Omental fat pad (tissue), 4 donors: ENCODE measurements around the gene ASB7. TPM values are rescaled to one million over a fixed set of nuclear protein-coding genes. Genes with fewer than 3 reads are reported as not detected.

Experiments used
- ATAC-seq: fragments of 150-250 bp; one replicate; pipeline ENCODE4 v1.9.1; 2016; ENCODE audit warnings: mild to moderate bottlenecking, moderate library complexity; ENCODE audit not compliant: low FRiP score
- DNase-seq: peaks from one replicate; pipeline ENCODE4 v3.0.0-alpha.2; 2019; ENCODE audit warnings: low spot score
- total RNA-seq, 4 donors: library from RNA; depleted of rRNA; stranded (reverse); fragments of >200 nt; gene quantifications; one replicate each; pipeline ENCODE4 v1.1.0, GENCODE V29; 2016
- TF ChIP-seq, protein P1 (sequence below), 3 donors: fragments of 450-650 bp; IDR thresholded peaks; one replicate each; pipeline ENCODE4 v1.5.1; 2016 to 2017; ENCODE audit warnings: antibody characterized with exemption in 3 of 3, mild to moderate bottlenecking in 3 of 3, moderate library complexity in 2 of 3

The ASB7 gene
- total RNA-seq, 4 donors from 2014 or later, result 9.8 to 13.6 (median 11.1) TPM

DNA sequence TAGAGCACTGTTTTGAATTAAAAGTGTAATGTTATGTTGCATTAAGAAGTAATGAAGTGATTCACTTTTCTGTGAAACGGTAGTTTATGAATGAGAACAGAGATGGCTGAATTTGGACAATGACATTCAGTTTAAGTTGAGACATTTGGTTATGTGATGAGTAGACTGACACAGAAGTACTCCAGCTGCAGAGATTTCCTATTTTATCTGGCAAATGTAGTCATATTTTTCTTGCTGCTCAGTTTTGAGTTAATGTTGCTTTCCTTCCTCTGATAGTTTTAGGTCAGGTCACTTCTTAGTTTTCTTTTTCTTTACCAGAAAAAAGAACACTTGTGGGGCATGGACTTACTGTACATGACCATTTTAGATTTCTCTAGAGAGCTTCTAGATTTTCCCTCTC is 51.2 kb downstream of the ASB7 start:
- DNase-seq (no peak), ATAC-seq (no peak)
- TF ChIP-seq, protein P1, sequence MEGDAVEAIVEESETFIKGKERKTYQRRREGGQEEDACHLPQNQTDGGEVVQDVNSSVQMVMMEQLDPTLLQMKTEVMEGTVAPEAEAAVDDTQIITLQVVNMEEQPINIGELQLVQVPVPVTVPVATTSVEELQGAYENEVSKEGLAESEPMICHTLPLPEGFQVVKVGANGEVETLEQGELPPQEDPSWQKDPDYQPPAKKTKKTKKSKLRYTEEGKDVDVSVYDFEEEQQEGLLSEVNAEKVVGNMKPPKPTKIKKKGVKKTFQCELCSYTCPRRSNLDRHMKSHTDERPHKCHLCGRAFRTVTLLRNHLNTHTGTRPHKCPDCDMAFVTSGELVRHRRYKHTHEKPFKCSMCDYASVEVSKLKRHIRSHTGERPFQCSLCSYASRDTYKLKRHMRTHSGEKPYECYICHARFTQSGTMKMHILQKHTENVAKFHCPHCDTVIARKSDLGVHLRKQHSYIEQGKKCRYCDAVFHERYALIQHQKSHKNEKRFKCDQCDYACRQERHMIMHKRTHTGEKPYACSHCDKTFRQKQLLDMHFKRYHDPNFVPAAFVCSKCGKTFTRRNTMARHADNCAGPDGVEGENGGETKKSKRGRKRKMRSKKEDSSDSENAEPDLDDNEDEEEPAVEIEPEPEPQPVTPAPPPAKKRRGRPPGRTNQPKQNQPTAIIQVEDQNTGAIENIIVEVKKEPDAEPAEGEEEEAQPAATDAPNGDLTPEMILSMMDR (IDR thresholded peaks at IDR 0.05), result no peak

DNA sequence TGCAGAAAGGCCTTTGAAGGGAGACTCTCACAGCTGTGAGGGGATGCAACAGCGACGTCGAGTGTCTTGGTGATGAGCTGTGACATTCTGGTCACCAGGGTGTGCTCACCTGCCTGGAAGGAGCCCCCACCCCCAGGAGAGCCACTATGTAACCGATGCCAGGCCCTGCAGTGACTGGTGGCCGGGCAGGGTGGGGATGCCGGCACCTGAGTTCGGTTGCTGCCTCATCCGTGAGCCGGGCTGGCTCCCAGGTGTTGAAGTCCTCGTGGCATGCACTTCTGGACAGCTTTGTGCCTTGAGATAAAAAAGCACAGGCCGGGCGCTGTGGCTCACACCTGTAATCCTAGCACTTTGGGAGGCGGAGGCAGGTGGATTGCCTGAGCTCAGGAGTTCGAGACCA is 56.5 kb downstream of the ASB7 start:
- DNase-seq (no peak), ATAC-seq (no peak)
- TF ChIP-seq, protein P1 (IDR thresholded peaks at IDR 0.05), result no peak

DNA sequence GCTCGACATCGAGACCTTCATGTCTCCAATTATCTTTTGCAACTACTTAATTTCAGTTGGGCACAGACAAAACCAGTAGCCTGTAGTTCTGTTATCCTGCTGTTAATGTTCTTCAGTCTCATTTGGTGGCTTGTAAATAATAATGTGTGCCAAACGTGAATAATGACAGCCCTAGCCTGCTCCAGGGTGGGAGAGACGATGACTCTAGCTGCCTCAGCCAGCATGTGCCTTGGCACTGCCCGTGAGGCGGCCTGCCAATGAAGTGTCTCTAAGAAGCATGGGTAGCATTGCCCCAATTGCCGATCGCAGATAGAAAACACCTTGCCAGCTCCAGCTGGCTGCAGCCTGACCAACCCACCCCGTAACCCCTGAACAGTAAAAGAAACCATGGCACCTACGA is 58.8 kb downstream of the ASB7 start:
- TF ChIP-seq, protein P1 (IDR thresholded peaks at IDR 0.05), result no peak
- ATAC-seq (no peak), DNase-seq (no peak)

DNA sequence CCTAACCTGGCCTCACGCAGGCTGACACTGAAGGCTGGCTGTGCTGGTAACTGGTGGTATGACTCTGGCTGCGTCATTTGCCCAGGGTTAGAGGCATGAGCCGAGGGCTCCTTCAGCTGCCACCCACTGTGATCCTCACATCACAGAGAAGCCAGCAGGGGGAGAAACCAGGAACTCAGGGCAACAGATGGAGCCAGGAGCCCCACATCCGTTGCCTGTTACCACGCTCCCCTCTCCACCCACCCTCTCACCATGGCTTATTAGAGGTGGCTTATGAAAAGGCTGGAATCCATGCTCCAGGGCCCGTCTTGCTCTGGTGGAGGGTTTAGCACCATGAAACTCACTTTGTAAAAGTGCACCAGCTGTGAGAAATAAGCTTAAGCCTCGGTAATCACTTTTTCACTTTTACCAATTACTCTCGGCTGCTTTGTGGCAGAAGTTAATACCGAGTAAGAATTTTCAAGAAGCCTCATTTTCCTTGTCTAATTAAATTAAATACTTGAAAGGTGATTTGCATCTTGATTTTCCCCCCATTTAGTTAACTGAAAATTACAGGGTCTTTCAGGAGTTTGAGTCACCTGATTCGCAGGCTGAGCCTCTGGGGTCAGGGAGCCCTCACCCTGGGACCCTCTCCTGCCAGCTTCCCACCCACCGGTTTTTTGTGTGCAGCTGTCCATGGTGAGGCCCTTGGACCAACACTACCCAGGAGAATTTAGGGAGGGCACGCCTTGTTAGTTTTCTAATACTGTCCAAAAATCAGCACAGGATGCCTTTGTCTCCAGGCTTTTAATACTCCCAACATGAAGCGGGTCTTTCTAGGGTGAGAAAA is 60.9 kb downstream of the ASB7 start:
- ATAC-seq (no peak), DNase-seq (no peak)
- TF ChIP-seq, protein P1 (IDR thresholded peaks at IDR 0.05), result no peak

DNA sequence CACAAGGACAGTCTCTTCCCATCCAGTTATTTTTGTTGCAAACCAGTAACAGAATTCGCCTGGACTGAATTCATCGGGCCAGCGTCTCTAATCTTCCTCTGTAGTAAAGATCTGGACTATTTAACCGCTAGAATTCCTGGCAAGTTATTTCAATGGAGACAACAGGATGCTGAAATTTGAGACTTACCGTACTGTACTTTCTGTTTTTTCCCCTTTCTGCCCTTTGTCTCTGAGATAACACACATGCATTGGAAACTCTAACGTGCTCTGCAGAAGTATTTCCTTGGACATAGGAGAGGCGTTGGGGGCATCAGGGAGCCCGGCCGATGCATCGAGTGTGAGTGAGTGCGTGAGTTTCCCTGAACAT is 61.5 kb downstream of the ASB7 start:
- ATAC-seq, result peak; percentile 25
- DNase-seq, result no peak
- TF ChIP-seq, protein P1 (IDR thresholded peaks at IDR 0.05), result no peak

GRCh38 chr15:100665570-100665969 is 63.2 kb downstream of the ASB7 start:
- DNase-seq, result no peak
- peak; percentile 47 for ATAC-seq
- TF ChIP-seq, protein P1 (IDR thresholded peaks at IDR 0.05), result no peak
